Stimulated activated effector memory CD8-positive, alpha-beta T cell treated with anti-CD3 and anti-CD28 coated beads, Interleukin-12 subunit alpha, Interleukin-12 subunit beta, amount 100 ng/mL, for 72 hours (primary cell): ENCODE results near the gene PTPRQ.

ENCODE experiments used
- ATAC-seq: fragments of 150-1000 bp; cut with Tn5 transposase; 2 replicates; pipeline ENCODE4 v1.10.0; 2021
- DNase-seq, 2 donors: peaks; one replicate each; pipeline ENCODE4 v3.0.0; 2021 to 2022; ENCODE audit warnings: low spot score in 2 of 2
- H3K27ac Mint-ChIP-seq: one replicate; pipeline ENCODE4 v1.8.0; 2022; ENCODE audit warnings: mild to moderate bottlenecking, mixed read lengths
- H3K36me3 Mint-ChIP-seq: one replicate; pipeline ENCODE4 v1.8.0; 2022; ENCODE audit warnings: mild to moderate bottlenecking, mixed read lengths
- H3K4me1 Mint-ChIP-seq: one replicate; pipeline ENCODE4 v1.8.0; 2022; ENCODE audit warnings: mixed read lengths
- H3K4me3 Mint-ChIP-seq: one replicate; pipeline ENCODE4 v1.8.0; 2022; ENCODE audit warnings: mild to moderate bottlenecking, mixed read lengths
- H3K9me3 Mint-ChIP-seq: one replicate; pipeline ENCODE4 v1.8.0; 2022; ENCODE audit warnings: mixed read lengths

Gene PTPRQ, protein sequence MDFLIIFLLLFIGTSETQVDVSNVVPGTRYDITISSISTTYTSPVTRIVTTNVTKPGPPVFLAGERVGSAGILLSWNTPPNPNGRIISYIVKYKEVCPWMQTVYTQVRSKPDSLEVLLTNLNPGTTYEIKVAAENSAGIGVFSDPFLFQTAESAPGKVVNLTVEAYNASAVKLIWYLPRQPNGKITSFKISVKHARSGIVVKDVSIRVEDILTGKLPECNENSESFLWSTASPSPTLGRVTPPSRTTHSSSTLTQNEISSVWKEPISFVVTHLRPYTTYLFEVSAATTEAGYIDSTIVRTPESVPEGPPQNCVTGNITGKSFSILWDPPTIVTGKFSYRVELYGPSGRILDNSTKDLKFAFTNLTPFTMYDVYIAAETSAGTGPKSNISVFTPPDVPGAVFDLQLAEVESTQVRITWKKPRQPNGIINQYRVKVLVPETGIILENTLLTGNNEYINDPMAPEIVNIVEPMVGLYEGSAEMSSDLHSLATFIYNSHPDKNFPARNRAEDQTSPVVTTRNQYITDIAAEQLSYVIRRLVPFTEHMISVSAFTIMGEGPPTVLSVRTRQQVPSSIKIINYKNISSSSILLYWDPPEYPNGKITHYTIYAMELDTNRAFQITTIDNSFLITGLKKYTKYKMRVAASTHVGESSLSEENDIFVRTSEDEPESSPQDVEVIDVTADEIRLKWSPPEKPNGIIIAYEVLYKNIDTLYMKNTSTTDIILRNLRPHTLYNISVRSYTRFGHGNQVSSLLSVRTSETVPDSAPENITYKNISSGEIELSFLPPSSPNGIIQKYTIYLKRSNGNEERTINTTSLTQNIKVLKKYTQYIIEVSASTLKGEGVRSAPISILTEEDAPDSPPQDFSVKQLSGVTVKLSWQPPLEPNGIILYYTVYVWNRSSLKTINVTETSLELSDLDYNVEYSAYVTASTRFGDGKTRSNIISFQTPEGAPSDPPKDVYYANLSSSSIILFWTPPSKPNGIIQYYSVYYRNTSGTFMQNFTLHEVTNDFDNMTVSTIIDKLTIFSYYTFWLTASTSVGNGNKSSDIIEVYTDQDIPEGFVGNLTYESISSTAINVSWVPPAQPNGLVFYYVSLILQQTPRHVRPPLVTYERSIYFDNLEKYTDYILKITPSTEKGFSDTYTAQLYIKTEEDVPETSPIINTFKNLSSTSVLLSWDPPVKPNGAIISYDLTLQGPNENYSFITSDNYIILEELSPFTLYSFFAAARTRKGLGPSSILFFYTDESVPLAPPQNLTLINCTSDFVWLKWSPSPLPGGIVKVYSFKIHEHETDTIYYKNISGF (N-terminal part only)

GRCh38 chr12:80443974-80444666 is at the start of gene PTPRQ:
Gene PTPRQ (plus strand): TSS chr12:80444235. CDS start chr12:80444346, 111 bp downstream.
- DNase-seq (no peak), ATAC-seq (no peak)
- H3K4me1 Mint-ChIP-seq = no peaks in the 10 kb centered on the region
- no peaks in the 10 kb centered on the region for H3K36me3 Mint-ChIP-seq
- no peak within 1 kb of the TSS for H3K4me3 Mint-ChIP-seq
- peaks cover 2% of the 10 kb centered on the region for H3K9me3 Mint-ChIP-seq
- no peak within 1 kb of the TSS for H3K27ac Mint-ChIP-seq

DNA sequence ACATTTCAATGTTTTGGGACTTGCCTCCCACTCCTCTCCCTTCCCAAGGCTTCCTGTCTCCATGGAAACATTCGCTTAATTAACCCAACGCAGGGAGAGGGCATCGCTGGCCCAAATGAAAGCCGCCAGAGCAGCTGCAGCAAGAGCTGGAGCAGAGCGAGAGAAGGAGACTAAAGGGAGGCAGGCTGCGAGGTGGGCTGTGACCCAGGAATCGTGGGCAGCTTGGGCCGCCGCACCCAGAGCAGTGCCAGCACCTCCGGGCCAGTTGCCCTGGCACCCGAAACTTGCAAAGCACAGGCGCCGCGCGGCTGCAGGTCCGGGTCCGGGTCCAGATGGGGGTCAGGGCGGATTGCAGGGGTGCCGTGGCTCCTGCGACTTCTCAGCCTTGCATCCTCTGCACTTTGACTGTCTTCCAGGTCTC is 43.5 kb upstream of the PTPRQ start:
- ATAC-seq = peak; percentile 31
- no peaks in the 10 kb centered on the region for H3K4me1 Mint-ChIP-seq
- DNase-seq = no peak
- no peak overlapping the region for H3K4me3 Mint-ChIP-seq
- no peak overlapping the region for H3K27ac Mint-ChIP-seq
- peaks cover 12% of the 10 kb centered on the region for H3K9me3 Mint-ChIP-seq
- H3K36me3 Mint-ChIP-seq = no peaks in the 10 kb centered on the region

DNA sequence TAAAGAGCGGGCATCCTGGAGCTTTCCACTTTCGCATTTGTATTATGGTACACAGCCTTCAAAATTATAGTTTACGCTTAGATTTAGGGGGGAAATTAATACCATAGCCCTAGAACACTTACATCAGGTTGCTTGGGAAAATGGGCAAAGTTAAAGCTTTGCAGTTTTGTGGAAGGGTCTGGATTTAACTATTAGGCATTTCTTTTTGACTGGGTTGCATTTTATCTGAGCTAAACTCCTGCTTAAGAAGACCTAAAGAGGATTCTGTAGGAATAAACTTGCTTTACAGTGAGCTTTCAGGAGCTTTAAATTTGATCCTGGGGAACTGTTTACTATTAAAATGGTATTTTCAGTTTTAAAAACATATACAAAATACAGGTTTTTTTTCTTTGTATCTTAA is 42.8 kb upstream of the PTPRQ start:
- DNase-seq (no peak), ATAC-seq (no peak)
- Mint-ChIP-seq H3K4me1 (no peaks in the 10 kb centered on the region), H3K9me3 (peaks cover 12% of the 10 kb centered on the region), H3K27ac (no peak overlapping the region), H3K36me3 (no peaks in the 10 kb centered on the region), H3K4me3 (no peak overlapping the region)

- DNase-seq = no peak
- Mint-ChIP-seq H3K4me3 (no peak overlapping the region), H3K36me3 (no peaks in the 10 kb centered on the region), H3K9me3 (peaks cover 10% of the 10 kb centered on the region), H3K4me1 (no peaks in the 10 kb centered on the region), H3K27ac (no peak overlapping the region)
- no peak for ATAC-seq
Measured at GRCh38 chr12:80404629-80405028, 39.4 kb upstream of the PTPRQ start.

DNA sequence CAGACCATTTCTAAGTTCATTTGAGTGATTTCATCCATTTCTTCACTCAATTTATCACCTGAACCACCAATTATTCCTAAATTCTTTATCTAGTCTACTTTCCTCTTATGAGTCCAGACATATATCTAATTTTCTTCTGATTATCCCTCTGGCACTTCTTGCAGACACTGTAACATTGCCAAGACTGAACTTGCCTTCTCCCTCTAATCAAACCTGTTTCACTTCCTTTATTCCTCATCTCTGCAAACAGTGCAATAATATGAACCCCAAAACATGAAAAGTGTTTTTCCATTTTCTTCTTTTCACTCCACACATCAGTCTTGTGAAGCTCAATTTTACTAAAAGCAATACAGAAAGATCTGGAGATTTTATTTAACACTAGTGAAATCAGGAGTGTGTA is 37.8 kb upstream of the PTPRQ start:
- H3K27ac Mint-ChIP-seq = no peak overlapping the region

DNA sequence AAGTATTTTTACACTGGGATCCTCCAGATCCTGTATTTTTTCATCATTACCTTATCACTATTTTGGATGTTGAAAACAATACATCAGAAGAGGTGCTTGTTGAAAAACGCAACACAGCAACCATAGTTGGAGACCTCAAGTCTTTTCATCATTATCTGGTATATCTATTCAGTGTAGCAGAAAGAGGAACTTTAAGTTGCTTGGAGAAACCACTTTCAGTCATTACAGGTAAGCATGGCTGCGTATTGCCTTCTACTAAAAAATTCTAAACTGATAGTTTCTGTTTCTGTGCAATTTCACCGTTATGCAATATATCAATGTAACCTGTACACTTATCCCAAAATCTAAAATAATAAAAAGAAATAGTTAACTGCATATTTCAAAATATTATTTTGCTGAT is 32.2 kb upstream of the PTPRQ start:
- no peaks in the 10 kb centered on the region for H3K36me3 Mint-ChIP-seq
- no peak overlapping the region for H3K27ac Mint-ChIP-seq
- DNase-seq (no peak), ATAC-seq (no peak)
- no peaks in the 10 kb centered on the region for H3K4me1 Mint-ChIP-seq
- H3K9me3 Mint-ChIP-seq = peaks cover 2% of the 10 kb centered on the region
- no peak overlapping the region for H3K4me3 Mint-ChIP-seq

More for the DNA sequence above, 37.8 kb upstream of the PTPRQ start:
- peaks cover 2% of the 10 kb centered on the region for H3K9me3 Mint-ChIP-seq
- H3K4me1 Mint-ChIP-seq = no peaks in the 10 kb centered on the region
- no peak overlapping the region for H3K4me3 Mint-ChIP-seq
- no peaks in the 10 kb centered on the region for H3K36me3 Mint-ChIP-seq
- DNase-seq = no peak
- ATAC-seq = no peak

DNA sequence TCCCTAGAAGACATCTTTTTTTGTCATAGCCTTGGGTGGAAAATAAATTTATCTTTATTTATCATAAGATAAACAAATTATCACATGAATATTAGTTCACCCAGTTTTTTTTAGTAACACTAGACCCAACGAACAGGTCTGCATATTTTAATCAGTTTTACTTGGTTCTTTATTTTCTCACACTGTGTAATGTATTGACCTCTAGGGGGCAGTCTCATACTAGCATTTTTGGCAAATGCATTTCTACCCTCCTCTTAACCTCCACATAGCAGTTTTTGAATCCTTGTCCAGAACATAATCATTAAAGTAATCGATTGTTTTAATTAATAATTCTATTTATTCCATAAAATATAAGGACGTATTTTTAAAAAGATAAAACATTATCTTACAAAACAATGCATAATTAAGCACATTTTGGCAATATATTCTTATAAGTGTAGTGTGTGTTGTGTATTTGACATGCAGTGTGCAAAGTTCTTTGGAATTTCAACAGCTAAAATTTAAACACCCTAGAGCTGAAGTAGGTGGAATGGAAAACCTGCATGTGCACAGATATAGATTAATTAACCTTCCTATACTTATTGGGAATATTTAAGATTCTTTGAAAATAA is 31.6 kb upstream of the PTPRQ start:
- ATAC-seq = no peak
- DNase-seq = no peak
- H3K4me1 Mint-ChIP-seq = no peaks in the 10 kb centered on the region

GRCh38 chr12:80413462-80413861 is 30.6 kb upstream of the PTPRQ start:
- ATAC-seq = no peak
- Mint-ChIP-seq H3K4me1 (no peaks in the 10 kb centered on the region), H3K27ac (no peak overlapping the region), H3K4me3 (no peak overlapping the region), H3K36me3 (no peaks in the 10 kb centered on the region), H3K9me3 (peaks cover 2% of the 10 kb centered on the region)
- no peak for DNase-seq

More for the DNA sequence above, 31.6 kb upstream of the PTPRQ start:
- H3K27ac Mint-ChIP-seq = no peak overlapping the region
- no peak overlapping the region for H3K4me3 Mint-ChIP-seq
- H3K36me3 Mint-ChIP-seq = no peaks in the 10 kb centered on the region
- peaks cover 2% of the 10 kb centered on the region for H3K9me3 Mint-ChIP-seq

DNA sequence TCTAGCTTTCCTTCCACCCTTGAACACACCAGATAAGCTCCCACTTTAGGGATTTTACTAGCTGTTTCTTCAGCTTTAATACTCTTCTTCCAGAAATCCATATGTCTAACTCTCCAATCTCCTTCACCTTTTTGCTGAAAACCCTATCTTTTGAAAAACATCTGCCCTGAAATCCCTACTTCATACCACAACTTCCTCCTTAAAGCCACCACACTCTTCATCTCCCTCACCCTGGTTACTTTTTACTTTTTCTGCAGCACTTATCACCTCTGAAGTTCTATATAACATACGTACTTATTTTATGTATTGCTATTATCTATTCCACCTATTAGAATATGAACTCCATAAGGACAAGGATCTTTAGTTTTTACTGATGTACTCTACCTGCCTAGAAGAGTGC is 28.6 kb upstream of the PTPRQ start:
- no peak overlapping the region for H3K4me3 Mint-ChIP-seq
- DNase-seq (no peak), ATAC-seq (no peak)
- H3K36me3 Mint-ChIP-seq = no peaks in the 10 kb centered on the region
- no peak overlapping the region for H3K27ac Mint-ChIP-seq
- H3K9me3 Mint-ChIP-seq = peaks cover 2% of the 10 kb centered on the region
- H3K4me1 Mint-ChIP-seq = no peaks in the 10 kb centered on the region

GRCh38 chr12:80419644-80420043 is 24.4 kb upstream of the PTPRQ start:
- ATAC-seq (no peak), DNase-seq (no peak)
- no peaks in the 10 kb centered on the region for H3K36me3 Mint-ChIP-seq

DNA sequence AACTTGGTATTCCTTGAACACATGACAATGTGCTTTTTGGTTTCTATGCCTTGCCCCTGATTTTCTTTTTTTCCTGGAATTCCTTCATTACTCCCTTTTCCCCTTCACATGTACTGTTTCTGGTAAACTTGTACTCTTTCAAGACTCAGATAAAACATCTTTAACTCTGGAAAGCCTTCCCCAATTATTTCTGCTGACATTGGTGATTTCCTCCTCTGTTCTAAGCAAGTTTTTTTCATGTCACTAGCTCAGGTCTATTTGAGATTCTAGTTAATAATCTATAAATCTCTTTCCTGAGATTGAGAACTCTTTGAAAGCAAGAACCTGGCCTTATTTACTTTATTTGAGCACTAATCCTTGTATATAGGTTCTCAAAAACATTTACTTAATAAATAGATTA is 24.0 kb upstream of the PTPRQ start:
- H3K27ac Mint-ChIP-seq = no peak overlapping the region
- H3K36me3 Mint-ChIP-seq = no peaks in the 10 kb centered on the region
- no peaks in the 10 kb centered on the region for H3K4me1 Mint-ChIP-seq
- H3K4me3 Mint-ChIP-seq = no peak overlapping the region
- no peaks in the 10 kb centered on the region for H3K9me3 Mint-ChIP-seq
- ATAC-seq = no peak
- no peak for DNase-seq

More at GRCh38 chr12:80419644-80420043, 24.4 kb upstream of the PTPRQ start:
- H3K4me1 Mint-ChIP-seq = no peaks in the 10 kb centered on the region
- H3K9me3 Mint-ChIP-seq = no peaks in the 10 kb centered on the region
- H3K4me3 Mint-ChIP-seq = no peak overlapping the region
- H3K27ac Mint-ChIP-seq = no peak overlapping the region

DNA sequence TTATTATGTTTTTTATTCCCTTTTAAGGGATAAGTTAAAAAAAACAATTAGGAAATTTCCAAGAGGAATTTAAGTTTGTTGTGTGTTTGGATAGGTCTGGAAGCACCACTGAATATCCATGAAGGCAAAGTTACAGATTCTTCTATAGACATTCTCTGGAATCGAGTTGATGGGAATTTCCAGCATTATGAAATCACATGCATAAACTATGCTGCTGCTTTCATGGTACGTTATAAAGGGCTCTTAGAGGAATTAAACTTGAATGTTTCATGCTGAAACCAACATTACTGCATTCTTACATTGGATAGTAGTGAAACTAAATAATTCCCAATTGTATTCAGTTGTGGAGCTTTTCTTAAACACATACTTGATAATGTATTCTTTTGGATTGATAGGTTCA is 21.5 kb upstream of the PTPRQ start:
- DNase-seq = no peak
- no peaks in the 10 kb centered on the region for H3K9me3 Mint-ChIP-seq
- H3K4me1 Mint-ChIP-seq = no peaks in the 10 kb centered on the region
- no peaks in the 10 kb centered on the region for H3K36me3 Mint-ChIP-seq
- H3K4me3 Mint-ChIP-seq = no peak overlapping the region
- H3K27ac Mint-ChIP-seq = no peak overlapping the region
- ATAC-seq = no peak

GRCh38 chr12:80432061-80432460 is 12.0 kb upstream of the PTPRQ start:
- Mint-ChIP-seq H3K9me3 (peaks cover 7% of the 10 kb centered on the region), H3K36me3 (no peaks in the 10 kb centered on the region), H3K27ac (no peak overlapping the region), H3K4me3 (no peak overlapping the region), H3K4me1 (no peaks in the 10 kb centered on the region)
- ATAC-seq (no peak), DNase-seq (no peak)

GRCh38 chr12:80441921-80442320 is 2.1 kb upstream of the PTPRQ start:
- H3K9me3 Mint-ChIP-seq = peaks cover 7% of the 10 kb centered on the region
- no peak overlapping the region for H3K27ac Mint-ChIP-seq
- H3K4me1 Mint-ChIP-seq = no peaks in the 10 kb centered on the region
- no peak for DNase-seq
- H3K4me3 Mint-ChIP-seq = no peak overlapping the region
- H3K36me3 Mint-ChIP-seq = no peaks in the 10 kb centered on the region
- ATAC-seq = no peak
